Activated effector memory CD4-positive, alpha-beta T cell treated with Interleukin-2 at 50 U/mL for 16 hours (primary cell): ENCODE data around the gene TBC1D20.
"Not testable (repeated sequence)": the region's sequence is repeated elsewhere in the genome, so short reads cannot be mapped to it uniquely, and the experiment has no call there.

Experiments
- DNase-seq: peaks from one replicate; pipeline ENCODE4 v3.0.0-alpha.2; 2020

TBC1D20 gene

DNA sequence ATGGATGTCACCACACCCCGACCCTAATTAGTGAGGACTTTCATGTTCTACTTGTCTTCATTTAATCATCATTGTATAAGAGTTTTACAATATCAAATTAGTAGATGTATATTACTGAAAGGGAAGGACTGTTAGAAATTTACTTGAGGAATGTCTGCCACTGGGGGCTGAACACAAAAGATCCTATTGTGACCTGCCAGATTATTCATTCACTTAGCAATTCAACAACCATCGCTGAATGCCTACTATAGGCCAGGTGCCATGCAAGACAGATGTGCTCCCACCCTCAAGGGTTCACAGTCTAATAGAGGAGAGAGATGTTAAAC is 62.2 kb downstream of the TBC1D20 start:
- DNase-seq: no peak

- DNase-seq: no peak
Measured at GRCh38 chr20:399182-399707, 63.1 kb downstream of the TBC1D20 start.

GRCh38 chr20:397432-398237 is 64.7 kb downstream of the TBC1D20 start:
- no peak for DNase-seq

DNA sequence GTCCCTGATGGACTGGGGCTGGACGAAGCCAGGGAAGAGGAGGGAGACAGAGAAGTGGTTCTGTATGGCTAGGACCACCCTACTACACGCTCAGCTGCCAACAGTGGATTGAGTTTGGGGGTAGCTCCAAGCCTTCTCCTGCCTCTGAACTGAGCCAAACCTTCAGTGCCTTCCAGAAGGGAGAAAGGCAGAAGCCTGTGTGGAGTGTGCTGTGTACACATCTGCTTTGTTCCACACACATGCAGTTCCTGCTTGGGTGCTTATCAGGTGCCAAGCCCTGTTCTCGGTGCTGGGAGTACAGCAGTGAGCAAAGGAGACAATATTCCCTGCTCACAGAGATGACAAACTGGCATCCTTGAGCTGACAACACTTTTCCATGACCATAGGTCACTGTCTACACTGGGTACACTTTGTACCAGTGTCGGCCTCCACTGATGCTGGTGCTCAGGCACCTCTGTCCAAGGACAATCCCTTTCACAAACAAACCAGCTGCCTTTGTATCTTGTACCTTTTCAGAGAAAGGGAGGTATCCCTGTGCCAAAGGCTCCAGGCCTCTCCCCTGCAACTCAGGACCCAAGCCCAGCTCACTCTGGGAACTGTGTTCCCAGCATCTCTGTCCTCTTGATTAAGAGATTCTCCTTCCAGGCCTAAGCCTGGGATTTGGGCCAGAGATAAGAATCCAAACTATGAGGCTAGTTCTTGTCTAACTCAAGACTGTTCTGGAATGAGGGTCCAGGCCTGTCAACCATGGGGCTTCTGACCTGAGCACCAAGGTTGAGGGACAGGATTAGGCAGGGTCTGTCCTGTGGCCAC is 65.5 kb downstream of the TBC1D20 start:
- no peak for DNase-seq

GRCh38 chr20:396252-396618 is 66.1 kb downstream of the TBC1D20 start:
- no peak for DNase-seq

- DNase-seq: not testable (repeated sequence)
Measured at GRCh38 chr20:393296-393695, 69.0 kb downstream of the TBC1D20 start.

- DNase-seq: no peak
Measured at GRCh38 chr20:391041-391711, 71.2 kb downstream of the TBC1D20 start.

- no peak for DNase-seq
Measured at GRCh38 chr20:389220-389619, 73.1 kb downstream of the TBC1D20 start.

DNA sequence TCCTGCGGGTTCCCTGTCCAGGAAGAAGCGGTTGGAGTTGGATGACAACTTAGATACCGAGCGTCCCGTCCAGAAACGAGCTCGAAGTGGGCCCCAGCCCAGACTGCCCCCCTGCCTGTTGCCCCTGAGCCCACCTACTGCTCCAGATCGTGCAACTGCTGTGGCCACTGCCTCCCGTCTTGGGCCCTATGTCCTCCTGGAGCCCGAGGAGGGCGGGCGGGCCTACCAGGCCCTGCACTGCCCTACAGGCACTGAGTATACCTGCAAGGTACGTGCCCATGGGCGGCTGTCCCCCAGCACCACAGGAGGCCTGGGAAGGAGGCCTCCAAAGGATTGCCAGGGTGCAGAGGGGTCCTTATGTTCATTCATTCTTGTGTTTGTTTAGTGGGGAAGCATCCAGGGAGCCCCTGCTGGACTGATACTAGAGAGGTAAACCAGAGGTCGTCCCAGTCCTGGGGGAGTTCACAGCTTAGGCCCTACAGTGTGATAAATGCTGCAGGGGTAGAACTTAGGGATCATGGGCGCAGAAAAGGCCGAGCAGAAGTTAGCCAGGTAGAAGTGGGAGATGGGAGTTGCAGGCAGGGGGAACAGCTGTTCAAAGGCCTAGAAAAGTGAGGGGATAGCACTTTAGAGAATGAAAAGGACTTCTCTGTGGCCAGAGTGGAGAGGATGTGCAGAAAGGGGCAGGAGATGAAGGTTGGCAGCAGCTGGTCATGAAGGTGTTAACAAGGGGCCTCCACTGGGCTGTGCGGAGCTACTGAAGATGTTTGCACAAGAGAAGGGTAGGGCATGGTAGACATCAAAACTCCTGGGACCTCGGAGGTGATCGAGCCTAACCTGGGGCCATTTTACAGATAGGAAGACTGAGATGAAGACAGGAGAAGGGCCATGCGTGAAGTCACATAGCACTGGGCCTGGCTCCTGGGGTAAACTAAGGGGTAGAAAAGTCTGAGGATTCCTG is 74.0 kb downstream of the TBC1D20 start:
- no peak for DNase-seq

- DNase-seq: no peak
Measured at GRCh38 chr20:387520-387919, 74.8 kb downstream of the TBC1D20 start.

- not testable (repeated sequence) for DNase-seq
Measured at GRCh38 chr20:386634-387033, 75.7 kb downstream of the TBC1D20 start.
